ENCODE measurements around the gene MKRN3.
"Not testable (repeated sequence)": the region's sequence is repeated elsewhere in the genome, so short reads cannot be mapped to it uniquely, and the experiment has no call there.

MKRN3 gene

GRCh38 chr15:23588268-23588667 lies 22.8 kb downstream of the MKRN3 start:
- DNase-seq (ENCODE audit: low read depth in 2 of 2) = no peak

- DNase-seq (ENCODE audit: low read depth in 2 of 2) = no peak
Observed at GRCh38 chr15:23589012-23589411, 23.5 kb downstream of the MKRN3 start.

- no peak for DNase-seq (ENCODE audit: low read depth in 2 of 2)
Observed at GRCh38 chr15:23594252-23594770, 28.8 kb downstream of the MKRN3 start.

GRCh38 chr15:23595368-23595767 lies 29.9 kb downstream of the MKRN3 start:
- DNase-seq (ENCODE audit: low read depth in 2 of 2) = no peak

- DNase-seq (ENCODE audit: low read depth in 2 of 2) = no peak
Observed at GRCh38 chr15:23596736-23597135, 31.3 kb downstream of the MKRN3 start.

GRCh38 chr15:23597278-23597677 lies 31.8 kb downstream of the MKRN3 start:
- DNase-seq (ENCODE audit: low read depth in 2 of 2) = not testable (repeated sequence)

- no peak for DNase-seq (ENCODE audit: low read depth in 2 of 2)
Observed at GRCh38 chr15:23599053-23599452, 33.6 kb downstream of the MKRN3 start.

GRCh38 chr15:23602124-23602523 lies 36.6 kb downstream of the MKRN3 start:
- DNase-seq (ENCODE audit: low read depth in 2 of 2) = no peak

GRCh38 chr15:23606226-23606625 lies 40.8 kb downstream of the MKRN3 start:
- no peak for DNase-seq (ENCODE audit: low read depth in 2 of 2)

- no peak for DNase-seq (ENCODE audit: low read depth in 2 of 2)
Observed at GRCh38 chr15:23616536-23616935, 51.1 kb downstream of the MKRN3 start.
